ENCODE data around the gene TNFRSF19.

The TNFRSF19 gene

DNA sequence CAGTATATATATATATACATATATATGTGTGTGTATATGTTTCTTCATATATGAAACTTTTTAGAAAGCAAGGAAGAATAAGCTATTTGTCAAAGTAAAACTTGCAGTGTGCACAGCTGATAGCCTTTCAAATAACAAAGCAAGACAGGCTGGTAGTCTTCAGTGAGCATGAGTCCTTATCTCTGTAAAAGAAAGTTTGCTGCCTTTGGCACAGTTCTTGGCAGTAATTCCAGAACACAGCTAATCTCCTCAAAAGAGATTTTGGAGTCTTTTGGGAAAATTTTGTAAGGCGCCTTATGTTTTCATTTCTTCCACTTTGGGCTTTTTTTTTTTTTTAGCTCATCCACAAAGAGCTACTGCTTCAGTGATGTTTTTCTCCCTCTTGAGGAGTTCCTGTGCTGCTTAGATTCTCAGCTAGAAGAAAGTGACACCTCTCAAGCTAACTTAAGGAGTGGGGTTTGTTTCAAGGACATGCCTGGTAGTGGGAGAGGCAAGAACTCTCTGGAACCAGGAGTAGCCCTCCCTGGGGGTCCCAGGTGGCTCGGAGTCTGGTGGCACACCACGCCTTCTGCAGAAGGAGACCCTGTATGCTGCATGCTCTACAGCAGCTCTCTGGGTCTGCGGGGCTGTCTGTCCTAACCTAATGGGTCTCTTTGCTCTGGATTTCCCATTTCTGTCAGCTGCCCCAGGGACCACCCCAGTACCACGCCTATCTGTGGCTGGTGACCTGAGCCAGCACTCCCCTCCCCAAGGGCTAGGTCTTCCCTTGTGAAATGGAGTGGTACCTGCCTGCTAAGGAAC, 58.8 kb downstream of the TNFRSF19 start:
- Histone ChIP-seq H3K36me3 (ENCODE audit: control insufficient read depth, insufficient read depth, low read length) (no peaks in the 10 kb centered on the region), H3K27ac (ENCODE audit: low read depth, low read length) (no peak overlapping the region), H3K4me1 (ENCODE audit: control insufficient read depth, insufficient read depth, low read length) (peaks cover 51% of the 10 kb centered on the region), H3K27me3 (ENCODE audit: control insufficient read depth, insufficient read depth, low read length) (no peaks in the 10 kb centered on the region), H3K9ac (ENCODE audit: low read length) (no peak overlapping the region), H3K9me3 (ENCODE audit: control insufficient read depth, insufficient read depth, low read depth, low read length) (no peaks in the 10 kb centered on the region), H3K4me3 (ENCODE audit: low read depth, low read length) (no peak overlapping the region)

DNA sequence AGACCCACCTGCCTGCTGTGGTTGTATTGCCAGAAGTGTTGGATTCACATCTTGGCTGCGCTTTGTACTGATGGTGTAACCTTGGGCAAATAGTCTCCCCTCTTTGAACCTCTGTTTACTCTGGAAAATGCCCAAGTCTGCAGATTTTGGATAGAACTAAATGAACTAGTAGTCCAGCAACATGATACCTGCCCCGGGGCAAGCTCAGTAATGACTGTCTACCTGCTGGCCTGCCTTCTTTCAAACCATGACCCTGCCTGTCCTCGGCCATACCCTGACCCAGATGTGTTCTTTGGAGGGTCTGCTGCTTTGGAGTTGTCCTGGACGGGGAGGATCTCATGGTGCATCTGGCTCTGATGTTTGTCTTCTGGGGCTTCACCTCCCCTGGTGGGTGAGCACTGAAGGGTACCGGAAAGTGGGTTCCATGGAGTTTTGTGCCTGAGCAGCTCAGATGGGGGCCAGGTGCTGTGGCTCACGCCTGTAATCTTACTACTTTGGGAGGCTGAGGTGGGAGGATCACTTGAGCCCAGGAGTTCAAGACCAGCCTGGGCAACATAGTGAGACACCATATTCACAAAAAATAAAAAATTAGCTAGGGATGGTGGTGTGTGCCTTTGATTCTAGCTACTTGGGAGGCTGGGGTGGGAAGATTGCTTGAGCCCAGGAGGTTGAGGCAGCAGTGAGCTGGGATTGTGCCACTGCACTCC, 59.5 kb downstream of the TNFRSF19 start:
- no peaks in the 10 kb centered on the region for H3K9me3 ChIP-seq (ENCODE audit: control insufficient read depth, insufficient read depth, low read depth, low read length)
- H3K27me3 ChIP-seq (ENCODE audit: control insufficient read depth, insufficient read depth, low read length) = no peaks in the 10 kb centered on the region
- H3K9ac ChIP-seq (ENCODE audit: low read length) = no peak overlapping the region
- no peaks in the 10 kb centered on the region for H3K36me3 ChIP-seq (ENCODE audit: control insufficient read depth, insufficient read depth, low read length)
- no peak overlapping the region for H3K4me3 ChIP-seq (ENCODE audit: low read depth, low read length)
- H3K27ac ChIP-seq (ENCODE audit: low read depth, low read length) = no peak overlapping the region
- peaks cover 58% of the 10 kb centered on the region for H3K4me1 ChIP-seq (ENCODE audit: control insufficient read depth, insufficient read depth, low read length)

DNA sequence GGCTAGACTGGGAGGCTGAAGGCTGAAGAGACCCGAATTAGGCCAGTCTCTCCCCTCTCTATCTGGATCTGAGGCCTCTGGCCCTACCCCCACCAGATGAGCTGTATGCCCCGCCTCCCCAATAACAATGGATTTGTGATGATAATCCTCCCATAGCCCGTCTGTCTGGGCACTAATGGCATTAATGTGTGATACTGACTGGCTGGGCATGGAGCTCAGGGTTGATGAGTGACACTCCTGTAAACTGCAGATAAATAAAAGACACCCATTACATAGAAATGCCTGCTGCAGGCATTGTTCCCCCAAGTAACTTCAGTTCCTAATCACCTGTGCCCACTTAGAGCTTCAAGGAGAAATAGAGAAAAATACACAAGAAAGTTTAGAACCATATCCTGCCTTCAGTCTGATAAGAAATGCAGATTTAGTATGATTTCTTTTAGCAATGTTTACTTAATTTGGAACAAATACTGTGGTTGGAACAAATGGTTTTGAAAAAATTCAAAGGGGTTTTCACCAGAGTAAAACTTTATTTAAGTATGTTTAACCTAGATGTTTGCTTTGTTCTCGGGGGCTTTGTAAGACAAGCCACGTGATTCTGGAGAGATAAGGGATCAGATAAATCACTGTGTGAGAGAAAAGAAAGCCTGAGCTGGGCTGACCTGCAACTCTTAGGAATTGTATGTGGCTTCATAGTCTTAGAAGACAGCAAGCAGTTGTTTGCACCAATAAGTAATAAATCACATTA, 60.3 kb downstream of the TNFRSF19 start:
- H3K9me3 ChIP-seq (ENCODE audit: control insufficient read depth, insufficient read depth, low read depth, low read length) = no peaks in the 10 kb centered on the region
- H3K36me3 ChIP-seq (ENCODE audit: control insufficient read depth, insufficient read depth, low read length) = no peaks in the 10 kb centered on the region
- H3K9ac ChIP-seq (ENCODE audit: low read length) = no peak overlapping the region
- H3K27me3 ChIP-seq (ENCODE audit: control insufficient read depth, insufficient read depth, low read length) = no peaks in the 10 kb centered on the region
- no peak overlapping the region; the same call in 1 of the 2 replicates for H3K27ac ChIP-seq (ENCODE audit: low read depth, low read length)
- peaks cover 60% of the 10 kb centered on the region for H3K4me1 ChIP-seq (ENCODE audit: control insufficient read depth, insufficient read depth, low read length)
- no peak overlapping the region for H3K4me3 ChIP-seq (ENCODE audit: low read depth, low read length)

DNA sequence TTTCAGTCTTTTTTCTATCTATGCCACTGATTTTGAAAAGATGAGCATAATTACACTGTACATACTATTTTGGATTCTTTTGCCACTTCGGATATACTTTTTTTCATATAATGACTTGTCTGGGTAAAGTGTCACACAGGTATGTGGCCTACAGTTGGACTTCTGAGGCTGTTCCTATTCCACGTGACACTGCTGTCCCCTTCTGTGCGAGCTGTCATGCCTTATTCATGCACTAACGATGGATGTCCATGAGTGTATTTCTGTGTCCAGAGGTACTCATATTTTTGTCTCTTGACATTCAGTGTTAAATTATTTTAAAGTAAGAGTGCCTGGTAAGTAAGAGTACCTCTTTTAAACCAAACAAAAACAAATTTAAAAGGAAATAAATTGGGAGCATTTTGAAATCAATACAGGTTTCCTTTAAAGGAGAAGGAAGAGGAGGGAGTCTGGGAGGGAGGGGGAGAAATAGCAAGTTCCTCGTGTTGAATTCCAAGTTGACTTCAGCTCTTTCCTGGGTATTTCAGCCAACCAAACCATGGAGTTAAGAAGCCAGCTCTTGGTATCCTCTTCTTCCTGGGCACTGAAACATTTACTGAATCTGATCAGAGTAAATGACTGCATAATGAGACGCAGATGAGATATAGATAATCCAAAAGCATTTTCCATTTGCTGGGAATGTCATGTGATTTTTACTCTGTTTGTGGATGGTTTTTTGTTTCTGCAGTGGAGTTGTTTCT, 61.3 kb downstream of the TNFRSF19 start:
- no peak overlapping the region for H3K4me3 ChIP-seq (ENCODE audit: low read depth, low read length)
- H3K9me3 ChIP-seq (ENCODE audit: control insufficient read depth, insufficient read depth, low read depth, low read length) = no peaks in the 10 kb centered on the region
- H3K27ac ChIP-seq (ENCODE audit: low read depth, low read length) = peak overlapping the region; percentile 31; the same call in 1 of the 2 replicates
- no peaks in the 10 kb centered on the region for H3K27me3 ChIP-seq (ENCODE audit: control insufficient read depth, insufficient read depth, low read length)
- no peaks in the 10 kb centered on the region for H3K36me3 ChIP-seq (ENCODE audit: control insufficient read depth, insufficient read depth, low read length)
- H3K9ac ChIP-seq (ENCODE audit: low read length) = peak overlapping the region; percentile 11
- peaks cover 61% of the 10 kb centered on the region for H3K4me1 ChIP-seq (ENCODE audit: control insufficient read depth, insufficient read depth, low read length)

DNA sequence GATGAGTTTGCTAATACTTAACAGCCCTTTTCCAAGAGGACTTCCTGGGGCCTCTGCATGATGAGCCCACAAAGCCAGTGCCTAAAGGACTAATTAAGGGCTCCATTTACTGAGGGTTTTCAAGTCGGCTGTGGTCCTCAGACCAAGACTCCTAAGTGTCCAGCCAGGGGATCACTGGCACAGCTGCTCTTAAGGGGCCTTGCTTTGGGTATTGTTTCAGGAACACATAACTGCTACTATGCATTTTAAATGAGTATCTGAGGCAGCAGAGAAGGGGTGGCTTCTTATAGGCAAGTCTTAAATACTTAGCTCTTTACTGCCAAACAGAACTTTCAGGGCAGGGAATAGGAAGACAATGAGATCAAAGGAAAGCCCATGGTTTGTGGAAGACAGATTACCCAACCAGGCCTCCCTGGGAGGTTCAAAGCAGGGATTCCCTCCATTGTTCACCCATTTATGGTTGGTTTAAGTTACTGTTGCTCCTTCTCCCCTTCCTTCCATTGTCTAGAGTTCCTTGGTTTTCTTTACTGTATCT, 61.9 kb downstream of the TNFRSF19 start:
- Histone ChIP-seq H3K4me3 (ENCODE audit: low read depth, low read length) (peak overlapping the region; percentile 22; the same call in 1 of the 2 replicates), H3K9me3 (ENCODE audit: control insufficient read depth, insufficient read depth, low read depth, low read length) (no peaks in the 10 kb centered on the region), H3K27me3 (ENCODE audit: control insufficient read depth, insufficient read depth, low read length) (no peaks in the 10 kb centered on the region), H3K9ac (ENCODE audit: low read length) (peak overlapping the region; percentile 11), H3K36me3 (ENCODE audit: control insufficient read depth, insufficient read depth, low read length) (no peaks in the 10 kb centered on the region), H3K27ac (ENCODE audit: low read depth, low read length) (peak overlapping the region; percentile 43; the same call in 1 of the 2 replicates), H3K4me1 (ENCODE audit: control insufficient read depth, insufficient read depth, low read length) (peaks cover 58% of the 10 kb centered on the region)

DNA sequence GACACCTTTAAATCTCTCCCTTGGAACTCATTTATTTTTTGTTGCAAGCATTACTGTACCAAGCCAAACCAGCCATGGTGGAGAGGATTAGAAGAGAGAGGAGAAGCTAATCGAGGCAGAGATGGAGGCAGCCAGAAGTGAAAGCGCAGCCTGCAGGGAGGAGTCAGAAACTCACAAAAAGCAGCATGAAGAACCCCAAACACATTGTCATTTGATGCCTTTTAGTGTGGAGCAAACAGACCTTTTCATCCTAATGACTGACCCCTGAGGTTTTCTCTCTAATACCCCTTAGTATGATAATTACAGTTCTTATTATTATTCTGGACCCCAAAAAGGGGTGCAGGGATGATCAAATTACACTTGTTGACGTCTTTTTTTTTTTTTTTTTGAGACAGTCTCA, 62.5 kb downstream of the TNFRSF19 start:
- Histone ChIP-seq H3K36me3 (ENCODE audit: control insufficient read depth, insufficient read depth, low read length) (no peaks in the 10 kb centered on the region), H3K27me3 (ENCODE audit: control insufficient read depth, insufficient read depth, low read length) (no peaks in the 10 kb centered on the region), H3K4me1 (ENCODE audit: control insufficient read depth, insufficient read depth, low read length) (peaks cover 59% of the 10 kb centered on the region), H3K4me3 (ENCODE audit: low read depth, low read length) (peak overlapping the region; percentile 22; the same call in 1 of the 2 replicates), H3K9me3 (ENCODE audit: control insufficient read depth, insufficient read depth, low read depth, low read length) (no peaks in the 10 kb centered on the region), H3K27ac (ENCODE audit: low read depth, low read length) (peak overlapping the region; percentile 43; the same call in 1 of the 2 replicates), H3K9ac (ENCODE audit: low read length) (no peak overlapping the region)

DNA sequence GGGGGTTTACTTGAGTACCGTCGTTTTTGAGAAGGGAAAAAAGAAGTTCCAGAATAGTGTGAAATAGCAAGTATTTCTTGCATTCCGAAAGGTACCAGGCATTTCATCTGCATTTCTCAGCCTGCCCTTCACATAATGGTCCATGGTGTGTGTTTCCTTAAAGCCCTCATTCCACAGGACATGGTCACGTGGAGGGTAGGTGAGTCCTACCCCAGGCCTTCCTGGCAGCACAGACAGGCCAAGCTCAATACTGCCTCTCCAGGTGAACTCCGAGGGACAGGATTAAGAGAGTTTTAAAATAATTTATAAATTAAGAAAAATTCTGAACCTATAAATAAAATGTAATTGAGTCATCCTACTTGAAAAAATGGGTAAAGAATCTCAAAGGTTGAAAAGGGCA, 64.7 kb downstream of the TNFRSF19 start:
- peaks cover 62% of the 10 kb centered on the region for H3K4me1 ChIP-seq (ENCODE audit: control insufficient read depth, insufficient read depth, low read length)
- no peak overlapping the region for H3K27ac ChIP-seq (ENCODE audit: low read depth, low read length)
- no peak overlapping the region for H3K9ac ChIP-seq (ENCODE audit: low read length)
- no peak overlapping the region for H3K4me3 ChIP-seq (ENCODE audit: low read depth, low read length)
- no peaks in the 10 kb centered on the region for H3K9me3 ChIP-seq (ENCODE audit: control insufficient read depth, insufficient read depth, low read depth, low read length)
- no peaks in the 10 kb centered on the region for H3K36me3 ChIP-seq (ENCODE audit: control insufficient read depth, insufficient read depth, low read length)
- no peaks in the 10 kb centered on the region for H3K27me3 ChIP-seq (ENCODE audit: control insufficient read depth, insufficient read depth, low read length)

DNA sequence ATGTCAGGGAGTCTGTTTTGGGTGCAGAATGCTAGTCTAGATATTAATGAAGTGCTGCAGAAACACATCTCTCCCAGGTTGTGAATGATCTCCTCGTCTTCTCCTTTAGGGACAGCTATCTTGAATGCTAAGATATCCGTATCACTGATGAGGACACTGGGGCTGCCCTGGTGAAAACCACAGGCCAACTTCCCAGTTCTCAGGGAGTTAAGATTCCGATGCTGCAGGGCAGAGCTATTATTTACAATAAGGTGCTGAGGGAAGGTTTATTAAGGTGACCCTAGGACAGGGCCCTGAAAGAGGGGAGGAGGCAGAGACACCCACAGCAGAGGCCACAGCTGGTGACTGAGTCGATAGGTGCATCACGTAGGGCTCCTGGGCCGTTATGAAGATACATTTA, 66.1 kb downstream of the TNFRSF19 start:
- Histone ChIP-seq H3K27me3 (ENCODE audit: control insufficient read depth, insufficient read depth, low read length) (no peaks in the 10 kb centered on the region), H3K9ac (ENCODE audit: low read length) (no peak overlapping the region), H3K27ac (ENCODE audit: low read depth, low read length) (no peak overlapping the region), H3K4me1 (ENCODE audit: control insufficient read depth, insufficient read depth, low read length) (peaks cover 53% of the 10 kb centered on the region), H3K36me3 (ENCODE audit: control insufficient read depth, insufficient read depth, low read length) (no peaks in the 10 kb centered on the region), H3K9me3 (ENCODE audit: control insufficient read depth, insufficient read depth, low read depth, low read length) (no peaks in the 10 kb centered on the region), H3K4me3 (ENCODE audit: low read depth, low read length) (no peak overlapping the region)

DNA sequence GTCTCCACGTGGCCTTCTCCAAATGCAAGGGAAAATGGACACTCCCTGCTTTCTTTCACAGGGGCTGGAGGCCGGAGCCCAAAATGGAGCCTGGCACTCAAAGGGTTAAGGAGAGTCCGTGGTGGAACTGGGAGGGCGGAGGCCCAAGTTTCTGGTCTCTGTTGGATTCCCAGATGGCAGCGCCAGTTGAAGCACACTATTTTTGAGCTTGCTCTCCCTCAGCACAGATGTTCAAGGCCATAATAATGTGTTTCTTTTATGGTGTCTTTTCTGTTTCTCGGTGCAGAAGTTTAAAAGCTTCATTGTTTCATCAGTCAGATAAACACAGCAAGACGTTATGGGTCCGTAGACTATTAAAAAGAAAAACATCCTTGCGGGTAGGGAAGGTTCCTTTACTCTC, 67.6 kb downstream of the TNFRSF19 start:
- H3K36me3 ChIP-seq (ENCODE audit: control insufficient read depth, insufficient read depth, low read length) = no peaks in the 10 kb centered on the region
- no peak overlapping the region for H3K4me3 ChIP-seq (ENCODE audit: low read depth, low read length)
- H3K9ac ChIP-seq (ENCODE audit: low read length) = no peak overlapping the region
- no peaks in the 10 kb centered on the region for H3K9me3 ChIP-seq (ENCODE audit: control insufficient read depth, insufficient read depth, low read depth, low read length)
- no peak overlapping the region for H3K27ac ChIP-seq (ENCODE audit: low read depth, low read length)
- peaks cover 39% of the 10 kb centered on the region for H3K4me1 ChIP-seq (ENCODE audit: control insufficient read depth, insufficient read depth, low read length)
- no peaks in the 10 kb centered on the region for H3K27me3 ChIP-seq (ENCODE audit: control insufficient read depth, insufficient read depth, low read length)

DNA sequence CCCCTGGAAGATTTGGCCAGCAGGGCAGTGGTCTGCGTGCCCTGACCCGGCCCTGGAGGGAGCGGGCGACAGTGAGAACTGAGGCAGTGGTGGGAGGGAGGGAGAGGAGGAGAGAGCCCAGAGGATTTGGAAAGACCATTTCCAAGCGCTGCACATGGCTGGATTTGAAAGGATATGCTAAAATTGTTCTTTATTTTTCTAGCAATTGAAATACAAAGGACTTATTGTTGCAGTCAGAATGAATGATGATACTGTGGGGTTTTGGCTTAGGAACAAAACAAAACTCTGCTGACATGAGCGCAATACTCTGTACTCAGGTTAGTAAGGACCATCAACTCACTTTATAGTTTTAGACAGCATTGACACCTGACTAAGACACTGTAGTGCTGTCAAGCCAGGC, 69.5 kb downstream of the TNFRSF19 start:
- Histone ChIP-seq H3K9me3 (ENCODE audit: control insufficient read depth, insufficient read depth, low read depth, low read length) (no peaks in the 10 kb centered on the region), H3K4me1 (ENCODE audit: control insufficient read depth, insufficient read depth, low read length) (peaks cover 43% of the 10 kb centered on the region), H3K27me3 (ENCODE audit: control insufficient read depth, insufficient read depth, low read length) (no peaks in the 10 kb centered on the region), H3K4me3 (ENCODE audit: low read depth, low read length) (no peak overlapping the region), H3K9ac (ENCODE audit: low read length) (no peak overlapping the region), H3K27ac (ENCODE audit: low read depth, low read length) (no peak overlapping the region), H3K36me3 (ENCODE audit: control insufficient read depth, insufficient read depth, low read length) (no peaks in the 10 kb centered on the region)
